ENCODE measurements around the gene ELK4.

Gene ELK4

GRCh38 chr1:205584732-205585131 lies 47.1 kb downstream of the ELK4 start:
- peak; percentile 19 for TF ChIP-seq CTCF (IDR thresholded peaks at IDR 0.05; ENCODE audit: low read depth, low read length)
- no peak for DNase-seq (ENCODE audit: extremely low read depth, low read depth)

GRCh38 chr1:205583461-205584130 lies 48.2 kb downstream of the ELK4 start:
- DNase-seq (ENCODE audit: extremely low read depth, low read depth), result no peak
- no peak for TF ChIP-seq CTCF (IDR thresholded peaks at IDR 0.05; ENCODE audit: low read depth, low read length)

GRCh38 chr1:205582471-205583291 lies 49.1 kb downstream of the ELK4 start:
- no peak for TF ChIP-seq CTCF (IDR thresholded peaks at IDR 0.05; ENCODE audit: low read depth, low read length)
- DNase-seq (ENCODE audit: extremely low read depth, low read depth), result no peak

GRCh38 chr1:205582046-205582445 lies 49.8 kb downstream of the ELK4 start:
- no peak for TF ChIP-seq CTCF (IDR thresholded peaks at IDR 0.05; ENCODE audit: low read depth, low read length)
- DNase-seq (ENCODE audit: extremely low read depth, low read depth), result no peak

GRCh38 chr1:205581321-205581980 lies 50.4 kb downstream of the ELK4 start:
- no peak for DNase-seq (ENCODE audit: extremely low read depth, low read depth)
- no peak for TF ChIP-seq CTCF (IDR thresholded peaks at IDR 0.05; ENCODE audit: low read depth, low read length)

GRCh38 chr1:205580923-205581180 lies 51.0 kb downstream of the ELK4 start:
- TF ChIP-seq CTCF (IDR thresholded peaks at IDR 0.05; ENCODE audit: low read depth, low read length), result no peak
- no peak for DNase-seq (ENCODE audit: extremely low read depth, low read depth)

Measured in AG09319 (cell line).